ENCODE results near the gene MLIP. TPM values are rescaled to one million over a fixed set of nuclear protein-coding genes. Genes with fewer than 3 reads are reported as not detected.

MLIP gene
- total and polyA plus RNA-seq, 2 of the 8 experiments (the other 6 are each of a cell fraction or from before 2014, with no cell fraction given): not detected

GRCh38 chr6:54255886-54256285, 144.6 kb downstream of the MLIP start:
- Histone ChIP-seq H3K4me2 (ENCODE audit: insufficient read depth in 1 of 2, low read depth in 2 of 2, low read length in 2 of 2) (no peak overlapping the region), H4K91ac (replicated peaks; ENCODE audit: insufficient read length, low read length) (no peak overlapping the region), H3K27ac (ENCODE audit: low read depth, low read length) (no peak overlapping the region), H2BK12ac (ENCODE audit: low read depth, low read length) (no peak overlapping the region), H3K79me2 (ENCODE audit: control insufficient read depth in 1 of 2, insufficient read depth in 2 of 2, low read length in 2 of 2) (no peaks in the 10 kb centered on the region), H3K18ac (ENCODE audit: extremely low read depth, low read length) (no peak overlapping the region), H2BK120ac (replicated peaks; ENCODE audit: low read depth, low read length) (no peak overlapping the region), H3K9me3 (ENCODE audit: insufficient read depth in 2 of 2, low read depth in 1 of 2, low read length in 1 of 2) (no peaks in the 10 kb centered on the region), H3K27me3 (replicated peaks in 1 of 4; ENCODE audit: control insufficient read depth in 3 of 4, extremely low read depth in 1 of 4, insufficient read depth in 3 of 4, low read length in 3 of 4) (no peaks in the 10 kb centered on the region), H3K23ac (ENCODE audit: insufficient read length) (no peak overlapping the region), H2BK5ac (ENCODE audit: low read depth, low read length) (no peak overlapping the region), H2BK15ac (ENCODE audit: low read length) (no peak overlapping the region), H3K4ac (replicated peaks; ENCODE audit: insufficient read length, low read depth, low read length) (no peak overlapping the region), H2AFZ (ENCODE audit: low read length) (no peak overlapping the region), H3K56ac (replicated peaks; ENCODE audit: insufficient read length, low read depth, low read length) (no peak overlapping the region), H2AK5ac (ENCODE audit: low read depth, low read length) (no peak overlapping the region), H3K14ac (ENCODE audit: insufficient read length) (no peak overlapping the region), H3K4me3 (ENCODE audit: extremely low read depth in 1 of 4, insufficient read depth in 2 of 4, low read depth in 3 of 4, low read length in 4 of 4) (no peak overlapping the region), H3K23me2 (ENCODE audit: low read depth, low read length) (no peaks in the 10 kb centered on the region), H3K4me1 (replicated peaks in 1 of 4; ENCODE audit: control insufficient read depth in 3 of 4, insufficient read depth in 4 of 4, low read length in 3 of 4) (peaks cover 0 to 3% (median 0%) of the 10 kb centered on the region in 4 experiments; a peak in 1 of 7 replicates), H3K9ac (replicated peaks in 1 of 4; ENCODE audit: extremely low read depth in 1 of 4, low read depth in 3 of 4, low read length in 3 of 4) (no peak overlapping the region), H3K79me1 (ENCODE audit: low read depth, low read length) (no peaks in the 10 kb centered on the region), H4K20me1 (replicated peaks in 1 of 2; ENCODE audit: control insufficient read depth in 1 of 2, insufficient read depth in 2 of 2, low read length in 2 of 2) (no peaks in the 10 kb centered on the region), H2BK20ac (ENCODE audit: low read length) (no peak overlapping the region), H3K36me3 (ENCODE audit: control insufficient read depth in 2 of 4, insufficient read depth in 4 of 4, low read length in 3 of 4) (no peaks in the 10 kb centered on the region), H4K5ac (ENCODE audit: insufficient read length, low read depth, low read length) (no peak overlapping the region), H4K8ac (ENCODE audit: extremely low read depth, insufficient read depth, low read length) (no peak overlapping the region)
- CTCF ChIA-PET (ENCODE audit: partially characterized antibody): interaction anchor here (0.7 to 4.4 kb wide), 6 partner anchors 9 to 270 kb away, joined by 3 to 22 read pairs (median 4); no protein-coding TSS in a partner anchor
- POLR2A ChIA-PET (ENCODE audit: partially characterized antibody): no interaction called here
- no peak for FAIRE-seq
- no peak for DNase-seq (ENCODE audit: low read depth in 1 of 2, low spot score in 2 of 2)
- TF ChIP-seq BCL11A (IDR thresholded peaks at IDR 0.05; ENCODE audit: low read depth in 2 of 2, low read length in 2 of 2): no peak
- TF ChIP-seq SUZ12 (IDR thresholded peaks at IDR 0.05; ENCODE audit: low read length): no peak
- TF ChIP-seq TCF12 (IDR thresholded peaks at IDR 0.05; ENCODE audit: low read depth, low read length): no peak
- no peak for TF ChIP-seq FOSL1 (IDR thresholded peaks at IDR 0.05; ENCODE audit: insufficient read depth, low read depth, low read length)
- TF ChIP-seq POLR2AphosphoS5 (IDR thresholded peaks at IDR 0.05; ENCODE audit: low read depth, low read length): no peak
- TF ChIP-seq JUND (IDR thresholded peaks at IDR 0.05; ENCODE audit: low read length): no peak
- TF ChIP-seq EP300 (IDR thresholded peaks at IDR 0.05; ENCODE audit: borderline replicate concordance in 1 of 2, low read depth in 2 of 2, low read length in 2 of 2): no peak
- no peak for TF ChIP-seq ATF2 (IDR thresholded peaks at IDR 0.05; ENCODE audit: low read length)
- TF ChIP-seq CTBP2 (IDR thresholded peaks at IDR 0.05; ENCODE audit: borderline replicate concordance, insufficient read depth, insufficient read length, low read length): no peak
- no peak for TF ChIP-seq ATF3 (IDR thresholded peaks at IDR 0.05; ENCODE audit: insufficient read depth, low read depth, low read length)
- no peak for TF ChIP-seq EZH2 (IDR thresholded peaks at IDR 0.05; ENCODE audit: low read depth, low read length, severe bottlenecking)
- TF ChIP-seq MAX (IDR thresholded peaks at IDR 0.05): no peak
